ENCODE results near the gene GREB1.

- TF ChIP-seq CTCF (IDR thresholded peaks at IDR 0.05; ENCODE audit: poor library complexity) = no peak
- no peak for TF ChIP-seq EZH2 (IDR thresholded peaks at IDR 0.05; ENCODE audit: borderline replicate concordance)
Observed at GRCh38 chr2:11667194-11667593, 133.3 kb downstream of the GREB1 start.

Measured in hepatocyte (in vitro differentiated cells).